Occipital lobe (tissue), 2 donors: ENCODE results near the gene MYL12B. TPM values are rescaled to one million over a fixed set of nuclear protein-coding genes. Genes with fewer than 3 reads are reported as not detected.
"Not testable (repeated sequence)": the region's sequence is repeated elsewhere in the genome, so short reads cannot be mapped to it uniquely, and the experiment has no call there.

ENCODE experiments used
- DNase-seq: peaks from one replicate; lab custom pipeline; 2025; lab: John Stamatoyannopoulos, UW
- total RNA-seq: library from RNA; depleted of rRNA; stranded (reverse); fragments of >200 nt; gene quantifications from one replicate; pipeline ENCODE4 v1.2.3, GENCODE V29; 2014

Gene MYL12B
- total RNA-seq, 1 donor from 2014 or later: 156 TPM

GRCh38 chr18:3262234-3263131 is 550 bp downstream of the MYL12B start:
- DNase-seq: no peak

GRCh38 chr18:3263132-3263700 is 1.3 kb downstream of the MYL12B start:
- DNase-seq: no peak

- no peak for DNase-seq
Observed at GRCh38 chr18:3264362-3264761, 2.4 kb downstream of the MYL12B start.

GRCh38 chr18:3265564-3266033 is 3.7 kb downstream of the MYL12B start:
- no peak for DNase-seq

GRCh38 chr18:3266062-3266608 is 4.2 kb downstream of the MYL12B start:
- no peak for DNase-seq

GRCh38 chr18:3268306-3268705 is 6.4 kb downstream of the MYL12B start:
- DNase-seq: no peak

GRCh38 chr18:3269241-3269913 is 7.4 kb downstream of the MYL12B start:
- DNase-seq: no peak

- no peak for DNase-seq
Observed at GRCh38 chr18:3269914-3270299, 8.0 kb downstream of the MYL12B start.

GRCh38 chr18:3273042-3273441 is 11.1 kb downstream of the MYL12B start:
- DNase-seq: no peak

GRCh38 chr18:3277643-3278213 is 15.8 kb downstream of the MYL12B start:
- not testable (repeated sequence) for DNase-seq

GRCh38 chr18:3279201-3280185 is 17.6 kb downstream of the MYL12B start:
- DNase-seq: no peak

- no peak for DNase-seq
Observed at GRCh38 chr18:3281456-3282400, 19.8 kb downstream of the MYL12B start.

- no peak for DNase-seq
Observed at GRCh38 chr18:3283253-3283863, 21.4 kb downstream of the MYL12B start.

GRCh38 chr18:3283908-3284307 is 22.0 kb downstream of the MYL12B start:
- no peak for DNase-seq

GRCh38 chr18:3284501-3284900 is 22.6 kb downstream of the MYL12B start:
- DNase-seq: no peak

- DNase-seq: no peak
Observed at GRCh38 chr18:3286159-3286558, 24.2 kb downstream of the MYL12B start.

GRCh38 chr18:3293196-3293951 is 31.4 kb downstream of the MYL12B start:
- DNase-seq: no peak

GRCh38 chr18:3294435-3295080 is 32.6 kb downstream of the MYL12B start:
- DNase-seq: no peak
